ENCODE data around the gene LY86.

Gene LY86

GRCh38 chr6:6624269-6624990, 35.9 kb downstream of the LY86 start:
- no peak for DNase-seq

- DNase-seq, result no peak
Observed at GRCh38 chr6:6626187-6626586, 37.7 kb downstream of the LY86 start.

- no peak for DNase-seq
Observed at GRCh38 chr6:6629402-6629801, 40.9 kb downstream of the LY86 start.

GRCh38 chr6:6631053-6631452, 42.5 kb downstream of the LY86 start:
- DNase-seq, result no peak

GRCh38 chr6:6631534-6632276, 43.2 kb downstream of the LY86 start:
- no peak for DNase-seq

GRCh38 chr6:6633898-6634734, 45.6 kb downstream of the LY86 start:
- DNase-seq, result no peak

- no peak for DNase-seq
Observed at GRCh38 chr6:6634735-6635075, 46.2 kb downstream of the LY86 start.

- DNase-seq, result no peak
Observed at GRCh38 chr6:6635291-6635690, 46.8 kb downstream of the LY86 start.

GRCh38 chr6:6635869-6636268, 47.3 kb downstream of the LY86 start:
- DNase-seq, result no peak

- no peak for DNase-seq
Observed at GRCh38 chr6:6639572-6639971, 51.1 kb downstream of the LY86 start.

- DNase-seq, result no peak
Observed at GRCh38 chr6:6640926-6641325, 52.4 kb downstream of the LY86 start.

GRCh38 chr6:6643398-6643797, 54.9 kb downstream of the LY86 start:
- no peak for DNase-seq

- DNase-seq, result no peak
Observed at GRCh38 chr6:6645261-6645917, 56.9 kb downstream of the LY86 start.

GRCh38 chr6:6646384-6646783, 57.9 kb downstream of the LY86 start:
- DNase-seq, result no peak

GRCh38 chr6:6646859-6647258, 58.3 kb downstream of the LY86 start:
- DNase-seq, result no peak

GRCh38 chr6:6648692-6649343, 60.3 kb downstream of the LY86 start:
- DNase-seq, result no peak

GRCh38 chr6:6649824-6650349, 61.4 kb downstream of the LY86 start:
- no peak for DNase-seq

- no peak for DNase-seq
Observed at GRCh38 chr6:6650839-6651238, 62.3 kb downstream of the LY86 start.

GRCh38 chr6:6651335-6651734, 62.8 kb downstream of the LY86 start:
- no peak for DNase-seq

- no peak for DNase-seq
Observed at GRCh38 chr6:6652932-6653331, 64.4 kb downstream of the LY86 start.

GRCh38 chr6:6654599-6655575, 66.4 kb downstream of the LY86 start:
- DNase-seq, result no peak

Data from NCI-H1417 treated with DMSO at 0.1 percent for 48 hours (cell line).